HG03039 (cell line): Measurements from ENCODE around the gene OGN.

Experiments used
- ATAC-seq: cut with Tn5 transposase; IDR thresholded peaks from one replicate; pipeline ENCODE4 v1.9.1; 2021; ENCODE audit warnings: mild to moderate bottlenecking, moderate library complexity; ENCODE audit not compliant: unreplicated experiment

OGN gene

GRCh38 chr9:92349771-92350739, 54.3 kb downstream of the OGN start:
- ATAC-seq, result no peak

- no peak for ATAC-seq
Measured at GRCh38 chr9:92345582-92345981, 58.8 kb downstream of the OGN start.

- no peak for ATAC-seq
Measured at GRCh38 chr9:92342825-92343488, 61.4 kb downstream of the OGN start.

- no peak for ATAC-seq
Measured at GRCh38 chr9:92341578-92341977, 62.8 kb downstream of the OGN start.

- no peak for ATAC-seq
Measured at GRCh38 chr9:92333282-92333634, 71.1 kb downstream of the OGN start.
